ENCODE results near the gene SLC6A9.

SLC6A9 gene

GRCh38 chr1:44002165-44002564 is 29.1 kb downstream of the SLC6A9 start:
- no peak for DNase-seq (ENCODE audit: low spot score)

GRCh38 chr1:44000122-44000665 is 31.1 kb downstream of the SLC6A9 start:
- no peak for DNase-seq (ENCODE audit: low spot score)

- DNase-seq (ENCODE audit: low spot score): no peak
Measured at GRCh38 chr1:43999455-43999854, 31.8 kb downstream of the SLC6A9 start.

GRCh38 chr1:43998000-43998378 is 33.3 kb downstream of the SLC6A9 start:
- DNase-seq (ENCODE audit: low spot score): no peak

GRCh38 chr1:43997295-43997999 is 33.8 kb downstream of the SLC6A9 start:
- DNase-seq (ENCODE audit: low spot score): no peak

- no peak for DNase-seq (ENCODE audit: low spot score)
Measured at GRCh38 chr1:43996733-43997115, 34.5 kb downstream of the SLC6A9 start.

- no peak for DNase-seq (ENCODE audit: low spot score)
Measured at GRCh38 chr1:43995984-43996732, 35.1 kb downstream of the SLC6A9 start.

- DNase-seq (ENCODE audit: low spot score): peak; percentile 62
Measured at GRCh38 chr1:43994794-43995790, 36.2 kb downstream of the SLC6A9 start.

- no peak for DNase-seq (ENCODE audit: low spot score)
Measured at GRCh38 chr1:43994071-43994470, 37.2 kb downstream of the SLC6A9 start.

- no peak for DNase-seq (ENCODE audit: low spot score)
Measured at GRCh38 chr1:43993206-43993914, 37.9 kb downstream of the SLC6A9 start.

- DNase-seq (ENCODE audit: low spot score): no peak
Measured at GRCh38 chr1:43992232-43992995, 38.8 kb downstream of the SLC6A9 start.

- DNase-seq (ENCODE audit: low spot score): peak; percentile 80
Measured at GRCh38 chr1:43991476-43992231, 39.6 kb downstream of the SLC6A9 start, which contains the start of gene CCDC24. TSS of gene CCDC24 (plus strand) at chr1:43991599. CDS start at chr1:43991879, 280 bp downstream.

GRCh38 chr1:43991200-43991475 is 40.1 kb downstream of the SLC6A9 start:
- no peak for DNase-seq (ENCODE audit: low spot score)

- DNase-seq (ENCODE audit: low spot score): no peak
Measured at GRCh38 chr1:43990271-43991199, 40.7 kb downstream of the SLC6A9 start.

- no peak for DNase-seq (ENCODE audit: low spot score)
Measured at GRCh38 chr1:43987159-43987902, 43.9 kb downstream of the SLC6A9 start.

GRCh38 chr1:43986712-43987111 is 44.5 kb downstream of the SLC6A9 start:
- no peak for DNase-seq (ENCODE audit: low spot score)

GRCh38 chr1:43985984-43986595 is 45.2 kb downstream of the SLC6A9 start:
- no peak for DNase-seq (ENCODE audit: low spot score)

- no peak for DNase-seq (ENCODE audit: low spot score)
Measured at GRCh38 chr1:43984855-43985254, 46.4 kb downstream of the SLC6A9 start.
